OCI-LY1 (cell line): ENCODE measurements around the gene BCL11A.

Experiments used
- H2AFZ ChIP-seq: fragments of 200-600 bp; sonication (generic), shearing (Covaris generic); 2 replicates; pipeline ENCODE4 v1.6.0; 2014; ENCODE audit warnings: antibody characterized with exemption, mild to moderate bottlenecking, low read length
- H3F3A ChIP-seq: fragments of 200-600 bp; sonication (generic), shearing (Covaris generic); 2 replicates; pipeline ENCODE4 v1.6.0; 2014; ENCODE audit warnings: mild to moderate bottlenecking, antibody characterized with exemption, low read length, moderate library complexity; ENCODE audit not compliant: insufficient read depth
- H3K27ac ChIP-seq: fragments of 200-600 bp; sonication (generic); 2 replicates; pipeline ENCODE4 v1.5.1; 2014; ENCODE audit warnings: low read length, mixed run types, mild to moderate bottlenecking, low read depth; ENCODE audit not compliant: poor library complexity, severe bottlenecking
- H3K27me3 ChIP-seq: fragments of 200-600 bp; sonication (generic); 2 replicates; pipeline ENCODE4 v1.6.0; 2014; ENCODE audit warnings: antibody characterized with exemption, mild to moderate bottlenecking, low read length, moderate library complexity; ENCODE audit not compliant: insufficient read depth
- H3K36me3 ChIP-seq: fragments of 200-600 bp; sonication (generic); 2 replicates; pipeline ENCODE4 v1.6.1; 2014; ENCODE audit warnings: mild to moderate bottlenecking, antibody characterized with exemption, low read length, moderate library complexity, mixed read lengths; ENCODE audit not compliant: insufficient read depth
- H3K4me1 ChIP-seq: fragments of 200-600 bp; sonication (generic); 2 replicates; pipeline ENCODE4 v1.5.1; 2014; ENCODE audit warnings: mild to moderate bottlenecking, low read length, moderate library complexity; ENCODE audit not compliant: insufficient read depth, severe bottlenecking
- H3K4me2 ChIP-seq: fragments of 200-600 bp; sonication (generic), shearing (Covaris generic); 2 replicates; pipeline ENCODE4 v1.6.1; 2014; ENCODE audit warnings: low read length
- H3K4me3 ChIP-seq: fragments of 200-600 bp; sonication (generic); 2 replicates; pipeline ENCODE4 v1.5.1; 2014; ENCODE audit warnings: low read length, low read depth, mild to moderate bottlenecking, mixed read lengths; ENCODE audit not compliant: poor library complexity, severe bottlenecking
- H3K79me2 ChIP-seq: fragments of 200-600 bp; shearing (Covaris generic); 2 replicates; pipeline ENCODE4 v1.6.1; 2016; ENCODE audit warnings: mixed run types, low read length, mixed read lengths; ENCODE audit not compliant: insufficient read depth
- H3K9ac ChIP-seq: fragments of 200-600 bp; sonication (generic), shearing (Covaris generic); 2 replicates; pipeline ENCODE4 v1.6.1; 2014; ENCODE audit warnings: mild to moderate bottlenecking, low read length, mixed read lengths
- H3K9me2 ChIP-seq: fragments of 200-600 bp; sonication (generic), shearing (Covaris generic); 2 replicates; pipeline ENCODE4 v1.6.1; 2014; ENCODE audit warnings: low read depth, mild to moderate bottlenecking, low read length, mixed read lengths
- H3K9me3 ChIP-seq: fragments of 200-600 bp; shearing (Covaris generic); 2 replicates; pipeline ENCODE4 v1.6.1; 2014; ENCODE audit warnings: low read length, mixed read lengths
- H4K20me1 ChIP-seq: fragments of 200-600 bp; sonication (generic), shearing (Covaris generic); 2 replicates; pipeline ENCODE4 v1.6.0; 2016; ENCODE audit warnings: mild to moderate bottlenecking, low read length; ENCODE audit not compliant: insufficient read depth
- EZH2 ChIP-seq: fragments of 200-600 bp; sonication (generic), shearing (Covaris generic); IDR thresholded peaks from 2 replicates; pipeline ENCODE4 v1.8.0; 2017; ENCODE audit warnings: borderline replicate concordance, mixed run types, mild to moderate bottlenecking, antibody characterized with exemption, low read length, moderate library complexity, mixed read lengths
- TF ChIP-seq, protein P1 (sequence below): fragments of 200-600 bp; sonication (generic), shearing (Covaris generic); IDR thresholded peaks from 2 replicates; pipeline ENCODE4 v1.5.1; 2017; ENCODE audit warnings: mild to moderate bottlenecking, antibody characterized with exemption, low read length, moderate library complexity, mixed read lengths

The BCL11A gene

GRCh38 chr2:60440767-60441163 is 112.7 kb downstream of the BCL11A start:
- Histone ChIP-seq H3K36me3 (no peaks in the 10 kb centered on the region), H3K79me2 (no peaks in the 10 kb centered on the region), H3K4me2 (no peak overlapping the region), H3K27me3 (no peaks in the 10 kb centered on the region), H3K9ac (no peak overlapping the region), H2AFZ (no peak overlapping the region), H3K27ac (no peak overlapping the region), H3K9me3 (no peaks in the 10 kb centered on the region), H3K4me1 (peaks cover 22% of the 10 kb centered on the region), H3K9me2 (no peaks in the 10 kb centered on the region), H4K20me1 (no peaks in the 10 kb centered on the region), H3K4me3 (no peak overlapping the region), H3F3A (no peaks in the 10 kb centered on the region)
- TF ChIP-seq, protein P1, sequence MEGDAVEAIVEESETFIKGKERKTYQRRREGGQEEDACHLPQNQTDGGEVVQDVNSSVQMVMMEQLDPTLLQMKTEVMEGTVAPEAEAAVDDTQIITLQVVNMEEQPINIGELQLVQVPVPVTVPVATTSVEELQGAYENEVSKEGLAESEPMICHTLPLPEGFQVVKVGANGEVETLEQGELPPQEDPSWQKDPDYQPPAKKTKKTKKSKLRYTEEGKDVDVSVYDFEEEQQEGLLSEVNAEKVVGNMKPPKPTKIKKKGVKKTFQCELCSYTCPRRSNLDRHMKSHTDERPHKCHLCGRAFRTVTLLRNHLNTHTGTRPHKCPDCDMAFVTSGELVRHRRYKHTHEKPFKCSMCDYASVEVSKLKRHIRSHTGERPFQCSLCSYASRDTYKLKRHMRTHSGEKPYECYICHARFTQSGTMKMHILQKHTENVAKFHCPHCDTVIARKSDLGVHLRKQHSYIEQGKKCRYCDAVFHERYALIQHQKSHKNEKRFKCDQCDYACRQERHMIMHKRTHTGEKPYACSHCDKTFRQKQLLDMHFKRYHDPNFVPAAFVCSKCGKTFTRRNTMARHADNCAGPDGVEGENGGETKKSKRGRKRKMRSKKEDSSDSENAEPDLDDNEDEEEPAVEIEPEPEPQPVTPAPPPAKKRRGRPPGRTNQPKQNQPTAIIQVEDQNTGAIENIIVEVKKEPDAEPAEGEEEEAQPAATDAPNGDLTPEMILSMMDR: no peak
- no peak for TF ChIP-seq EZH2

DNA sequence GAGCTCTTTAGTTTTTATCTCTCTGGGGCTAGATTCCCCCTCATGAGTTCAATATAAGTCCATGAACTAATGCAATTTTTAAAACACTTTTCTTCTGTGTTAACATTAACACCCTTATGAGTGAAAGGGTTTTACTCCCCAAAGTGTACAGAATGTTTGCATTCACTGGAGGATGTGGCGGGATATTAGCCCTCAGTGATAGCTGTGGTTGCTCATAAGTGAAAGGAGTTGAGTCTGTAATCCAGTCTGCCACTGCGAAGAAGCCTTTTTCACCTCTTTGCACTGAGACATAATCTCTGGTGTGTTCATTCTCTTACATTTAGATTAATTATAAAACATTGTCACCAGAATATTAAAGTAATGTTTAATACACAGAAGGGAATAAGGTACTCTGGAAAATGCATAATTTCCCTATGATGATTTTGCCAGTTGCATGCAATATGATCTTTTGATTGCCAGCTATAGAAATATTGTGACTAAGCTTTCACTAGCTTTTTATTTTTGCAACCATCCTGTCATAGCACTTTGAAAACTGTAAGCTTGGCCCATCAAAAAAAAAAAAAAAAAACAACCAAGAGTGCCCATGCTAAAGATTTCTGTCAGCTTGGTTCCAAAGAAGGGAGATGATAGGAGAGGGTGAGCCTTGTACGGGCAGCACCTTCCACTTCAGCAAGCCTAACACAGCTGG is 113.2 kb downstream of the BCL11A start:
- H2AFZ ChIP-seq: no peak overlapping the region
- no peaks in the 10 kb centered on the region for H4K20me1 ChIP-seq
- no peaks in the 10 kb centered on the region for H3K27me3 ChIP-seq
- peak overlapping the region; percentile 47 for H3K4me2 ChIP-seq
- TF ChIP-seq, protein P1: no peak
- TF ChIP-seq EZH2: no peak
- peak overlapping the region; percentile 22 for H3K4me3 ChIP-seq
- H3K4me1 ChIP-seq: peaks cover 20% of the 10 kb centered on the region
- peak overlapping the region; percentile 34 for H3K27ac ChIP-seq
- H3K9me2 ChIP-seq: no peaks in the 10 kb centered on the region
- H3F3A ChIP-seq: no peaks in the 10 kb centered on the region
- H3K79me2 ChIP-seq: no peaks in the 10 kb centered on the region
- no peaks in the 10 kb centered on the region for H3K9me3 ChIP-seq
- H3K9ac ChIP-seq: no peak overlapping the region; the same call in 1 of the 2 replicates
- H3K36me3 ChIP-seq: no peaks in the 10 kb centered on the region

GRCh38 chr2:60439219-60439974 is 114.1 kb downstream of the BCL11A start:
- Histone ChIP-seq H3K27ac (peak overlapping the region; percentile 34), H3F3A (no peaks in the 10 kb centered on the region), H2AFZ (no peak overlapping the region), H3K9ac (no peak overlapping the region; the same call in 1 of the 2 replicates), H3K4me1 (peaks cover 20% of the 10 kb centered on the region), H3K4me2 (peak overlapping the region; percentile 47), H3K9me2 (no peaks in the 10 kb centered on the region), H3K27me3 (no peaks in the 10 kb centered on the region), H3K9me3 (no peaks in the 10 kb centered on the region), H3K4me3 (peak overlapping the region; percentile 22), H3K36me3 (no peaks in the 10 kb centered on the region), H3K79me2 (no peaks in the 10 kb centered on the region), H4K20me1 (no peaks in the 10 kb centered on the region)
- TF ChIP-seq, protein P1: peak; percentile 50
- no peak for TF ChIP-seq EZH2
